ENCODE measurements around the gene KTN1. TPM values are rescaled to one million over a fixed set of nuclear protein-coding genes. Genes with fewer than 3 reads are reported as not detected.

KTN1 gene
- total RNA-seq, 4 donors from 2014 or later = 130 to 176 (median 150) TPM

GRCh38 chr14:55614304-55614703, 34.3 kb downstream of the KTN1 start:
- WGBS, 2 donors = 93 to 94% methylated on average over 2 of the region's 2 CpGs
- no peak for DNase-seq (ENCODE audit: low spot score in 2 of 2)
- H3K4me1 ChIP-seq = peaks cover 0 to 13% (median 0%) of the 10 kb centered on the region in 4 donors
- H3K9me3 ChIP-seq = no peaks in the 10 kb centered on the region
- TF ChIP-seq CTCF (IDR thresholded peaks at IDR 0.05) (no peak), POLR2A (IDR thresholded peaks at IDR 0.05) (no peak), EP300 (IDR thresholded peaks at IDR 0.05) (no peak)
- H3K27ac ChIP-seq = no peak overlapping the region
- no peak overlapping the region for H3K4me3 ChIP-seq
- peaks cover 0 to 34% (median 9%) of the 10 kb centered on the region in 3 donors for H3K36me3 ChIP-seq
- no peaks in the 10 kb centered on the region for H3K27me3 ChIP-seq

GRCh38 chr14:55620277-55620676, 40.3 kb downstream of the KTN1 start:
- WGBS, 2 donors = 100% methylated on average over 1 of the region's 1 CpG
- TF ChIP-seq POLR2A (IDR thresholded peaks at IDR 0.05) = no peak
- TF ChIP-seq EP300 (IDR thresholded peaks at IDR 0.05) = no peak
- TF ChIP-seq CTCF (IDR thresholded peaks at IDR 0.05) = no peak
- H3K27ac ChIP-seq = no peak overlapping the region
- no peaks in the 10 kb centered on the region for H3K9me3 ChIP-seq
- peaks cover 0 to 76% (median 26%) of the 10 kb centered on the region in 3 donors for H3K36me3 ChIP-seq
- H3K4me1 ChIP-seq = peaks cover 0 to 13% (median 0%) of the 10 kb centered on the region in 4 donors
- no peak overlapping the region for H3K4me3 ChIP-seq
- DNase-seq (ENCODE audit: low spot score in 2 of 2) = no peak
- no peaks in the 10 kb centered on the region for H3K27me3 ChIP-seq

- H3K36me3 ChIP-seq = peaks cover 0 to 76% (median 26%) of the 10 kb centered on the region in 3 donors
- no peak overlapping the region for H3K27ac ChIP-seq
- TF ChIP-seq POLR2A (IDR thresholded peaks at IDR 0.05) (no peak), EP300 (IDR thresholded peaks at IDR 0.05) (no peak), CTCF (IDR thresholded peaks at IDR 0.05) (no peak)
- peaks cover 0 to 20% (median 0%) of the 10 kb centered on the region in 4 donors for H3K4me1 ChIP-seq
- H3K4me3 ChIP-seq = no peak overlapping the region
- DNase-seq (ENCODE audit: low spot score in 2 of 2) = no peak
- no peaks in the 10 kb centered on the region for H3K9me3 ChIP-seq
- no peaks in the 10 kb centered on the region for H3K27me3 ChIP-seq
- 97 to 98% methylated on average over 3 of the region's 3 CpGs for WGBS, 2 donors
These were observed 41.0 kb downstream of the KTN1 start for GRCh38 chr14:55620981-55621380.

- no peak overlapping the region for H3K27ac ChIP-seq
- no peak for TF ChIP-seq POLR2A (IDR thresholded peaks at IDR 0.05)
- no peak for TF ChIP-seq CTCF (IDR thresholded peaks at IDR 0.05)
- no peak for TF ChIP-seq EP300 (IDR thresholded peaks at IDR 0.05)
- H3K36me3 ChIP-seq = peaks cover 0 to 72% (median 26%) of the 10 kb centered on the region in 3 donors
- no peak overlapping the region for H3K4me3 ChIP-seq
- no peaks in the 10 kb centered on the region for H3K9me3 ChIP-seq
- H3K27me3 ChIP-seq = no peaks in the 10 kb centered on the region
- H3K4me1 ChIP-seq = peaks cover 0 to 24% (median 0%) of the 10 kb centered on the region in 4 donors
- WGBS, 2 donors = 92 to 96% methylated on average over 5 of the region's 5 CpGs
- DNase-seq (ENCODE audit: low spot score in 2 of 2) = no peak
These were observed 41.4 kb downstream of the KTN1 start for GRCh38 chr14:55621391-55621790.

GRCh38 chr14:55624913-55625312, 44.9 kb downstream of the KTN1 start:
- Histone ChIP-seq H3K4me3 (no peak overlapping the region), H3K27ac (peak overlapping the region in 2 of 4 donors; percentile 32 to 64), H3K36me3 (peaks cover 0 to 67% (median 11%) of the 10 kb centered on the region in 3 donors), H3K27me3 (no peaks in the 10 kb centered on the region), H3K9me3 (no peaks in the 10 kb centered on the region), H3K4me1 (peaks cover 0 to 32% (median 0%) of the 10 kb centered on the region in 4 donors)
- WGBS, 2 donors = 87 to 89% methylated on average over 4 of the region's 4 CpGs
- no peak for DNase-seq (ENCODE audit: low spot score in 2 of 2)
- TF ChIP-seq EP300 (IDR thresholded peaks at IDR 0.05) (no peak), POLR2A (IDR thresholded peaks at IDR 0.05) (no peak), CTCF (IDR thresholded peaks at IDR 0.05) (no peak)

All from tibial nerve (tissue), 4 donors.